H1 (cell line): ENCODE results near the gene LRRC4C.

Experiments
- CEBPB ChIP-seq: IDR thresholded peaks from 2 replicates; pipeline ENCODE4 v1.6.1; 2012; ENCODE audit warnings: low read depth, low read length
- EP300 ChIP-seq, 2 experiments: IDR thresholded peaks; 1 replicate in 1 of 2; 2 replicates in 1 of 2; pipeline ENCODE4 v1.6.1; 2011 to 2012; ENCODE audit warnings: low read depth in 2 of 2, low read length in 2 of 2, mild to moderate bottlenecking in 2 of 2, borderline replicate concordance in 1 of 2, inconsistent platforms in 1 of 2, moderate library complexity in 1 of 2
- EZH2 ChIP-seq: fragments of 200-600 bp; sonication (generic); IDR thresholded peaks from 2 replicates; pipeline ENCODE4 v1.7.1; 2012; ENCODE audit warnings: low read depth, mild to moderate bottlenecking, moderate library complexity, low read length, inconsistent platforms; ENCODE audit not compliant: severe bottlenecking
- GABPA ChIP-seq: IDR thresholded peaks from 2 replicates; pipeline ENCODE4 v1.6.1; 2011; ENCODE audit warnings: mild to moderate bottlenecking, low read length, moderate library complexity, borderline replicate concordance; ENCODE audit not compliant: insufficient read depth
- KDM1A ChIP-seq: fragments of 200-600, 300-600 bp; sonication (generic); IDR thresholded peaks from 2 replicates; pipeline ENCODE4 v1.7.1; 2016; ENCODE audit warnings: mild to moderate bottlenecking, low read length, borderline replicate concordance
- POLR2AphosphoS5 ChIP-seq: IDR thresholded peaks from 2 replicates; pipeline ENCODE4 v1.6.1; 2011; ENCODE audit warnings: low read depth, low read length
- RAD21 ChIP-seq, 2 experiments: IDR thresholded peaks in 1 of 2; conservative IDR thresholded peaks in 1 of 2; 2 replicates each; pipeline ENCODE4 v1.6.1; 2011; ENCODE audit warnings: low read depth in 2 of 2, low read length in 2 of 2, improper control_type of control experiment in 1 of 2, inconsistent platforms in 1 of 2, mild to moderate bottlenecking in 1 of 2, moderate library complexity in 1 of 2
- SAP30 ChIP-seq: fragments of 300-600 bp; sonication (generic); IDR thresholded peaks from 2 replicates; pipeline ENCODE4 v1.7.1; 2012; ENCODE audit warnings: low read length, moderate library complexity, mild to moderate bottlenecking, inconsistent platforms; ENCODE audit not compliant: insufficient read depth, insufficient replicate concordance
- TF ChIP-seq, protein P1 (sequence below), 3 experiments: IDR thresholded peaks; 1 replicate in 2 of 3; 2 replicates in 1 of 3; pipeline versions ENCODE4 v1.5.1 to v1.6.1; 2011; ENCODE audit warnings: low read length in 3 of 3, mild to moderate bottlenecking in 3 of 3, inconsistent platforms in 2 of 3, low read depth in 1 of 3, moderate library complexity in 1 of 3; ENCODE audit not compliant: insufficient read depth in 1 of 3; ENCODE audit errors: control extremely low read depth in 1 of 3
- TF ChIP-seq, protein P2 (sequence below): IDR thresholded peaks from 2 replicates; pipeline ENCODE4 v1.6.1; 2011; ENCODE audit warnings: low read depth, mild to moderate bottlenecking, low read length; ENCODE audit not compliant: insufficient read depth

DNA sequence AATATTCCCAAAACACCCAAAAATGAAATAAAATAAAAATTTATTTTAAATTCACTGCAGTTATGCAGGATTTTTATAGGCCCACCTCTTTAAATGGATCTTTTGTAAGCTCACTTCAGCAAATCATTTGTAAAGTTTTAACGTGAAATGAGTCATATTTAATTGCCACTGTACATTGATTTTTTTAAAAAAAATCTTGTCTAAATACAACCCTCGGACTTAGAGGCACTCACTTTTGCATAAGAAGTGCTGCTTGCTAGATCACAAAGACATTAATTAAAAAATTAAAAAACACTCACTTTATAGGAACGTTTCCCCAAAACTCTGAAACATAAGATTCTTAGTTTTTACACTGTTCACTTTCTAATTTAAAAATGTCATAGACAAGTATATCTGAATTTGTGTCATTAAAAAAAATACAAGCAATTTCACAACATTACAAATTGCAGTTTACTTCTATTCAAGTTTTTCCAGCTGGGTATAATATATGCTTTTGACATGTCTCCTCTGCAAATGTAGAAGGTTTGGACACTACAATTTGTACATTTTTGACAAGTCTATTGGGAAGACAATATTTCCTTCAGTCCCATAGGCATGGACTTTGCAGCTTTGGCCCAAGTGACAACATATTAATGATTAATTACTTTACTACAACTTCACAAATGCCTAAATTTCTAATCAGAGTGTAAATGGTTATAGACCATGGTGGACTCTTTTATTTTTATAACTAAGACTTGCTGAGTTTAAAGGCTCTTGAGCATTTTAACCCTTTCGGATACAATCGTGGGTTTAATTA lies 1088.4 kb downstream of the LRRC4C start:
- TF ChIP-seq EP300 (IDR thresholded peaks at IDR 0.05; ENCODE audit: borderline replicate concordance in 1 of 2, low read depth in 2 of 2, low read length in 2 of 2), result no peak
- TF ChIP-seq SAP30, result no peak
- no peak for TF ChIP-seq EZH2
- no peak for TF ChIP-seq GABPA
- TF ChIP-seq KDM1A, result no peak
- TF ChIP-seq, protein P1, sequence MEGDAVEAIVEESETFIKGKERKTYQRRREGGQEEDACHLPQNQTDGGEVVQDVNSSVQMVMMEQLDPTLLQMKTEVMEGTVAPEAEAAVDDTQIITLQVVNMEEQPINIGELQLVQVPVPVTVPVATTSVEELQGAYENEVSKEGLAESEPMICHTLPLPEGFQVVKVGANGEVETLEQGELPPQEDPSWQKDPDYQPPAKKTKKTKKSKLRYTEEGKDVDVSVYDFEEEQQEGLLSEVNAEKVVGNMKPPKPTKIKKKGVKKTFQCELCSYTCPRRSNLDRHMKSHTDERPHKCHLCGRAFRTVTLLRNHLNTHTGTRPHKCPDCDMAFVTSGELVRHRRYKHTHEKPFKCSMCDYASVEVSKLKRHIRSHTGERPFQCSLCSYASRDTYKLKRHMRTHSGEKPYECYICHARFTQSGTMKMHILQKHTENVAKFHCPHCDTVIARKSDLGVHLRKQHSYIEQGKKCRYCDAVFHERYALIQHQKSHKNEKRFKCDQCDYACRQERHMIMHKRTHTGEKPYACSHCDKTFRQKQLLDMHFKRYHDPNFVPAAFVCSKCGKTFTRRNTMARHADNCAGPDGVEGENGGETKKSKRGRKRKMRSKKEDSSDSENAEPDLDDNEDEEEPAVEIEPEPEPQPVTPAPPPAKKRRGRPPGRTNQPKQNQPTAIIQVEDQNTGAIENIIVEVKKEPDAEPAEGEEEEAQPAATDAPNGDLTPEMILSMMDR (IDR thresholded peaks at IDR 0.05; ENCODE audit: control extremely low read depth in 1 of 3, insufficient read depth in 1 of 3, low read depth in 1 of 3, low read length in 3 of 3), result no peak
- TF ChIP-seq POLR2AphosphoS5, result no peak
- TF ChIP-seq, protein P2, sequence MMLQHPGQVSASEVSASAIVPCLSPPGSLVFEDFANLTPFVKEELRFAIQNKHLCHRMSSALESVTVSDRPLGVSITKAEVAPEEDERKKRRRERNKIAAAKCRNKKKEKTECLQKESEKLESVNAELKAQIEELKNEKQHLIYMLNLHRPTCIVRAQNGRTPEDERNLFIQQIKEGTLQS, result no peak
- no peak for TF ChIP-seq CEBPB
- no peak for TF ChIP-seq RAD21 (IDR thresholded peaks at IDR 0.05 in 1 of 2, conservative IDR thresholded peaks at IDR 0.05 in 1 of 2; ENCODE audit: low read depth in 2 of 2, low read length in 2 of 2)
